Panc1 (cell line): Measurements from ENCODE around the gene STARD8. TPM values are rescaled to one million over a fixed set of nuclear protein-coding genes. Genes with fewer than 3 reads are reported as not detected.

Experiments
- ATAC-seq: fragments of 200-7000 bp; cut with Tn5 transposase; 2 replicates; pipeline ENCODE4 v1.9.1; 2020; ENCODE audit warnings: mild to moderate bottlenecking, moderate library complexity
- BruUV-seq: library from RNA; stranded (reverse); fragments of 400-500 nt; replicated peaks from 2 replicates; lab custom pipeline; 2021; lab: Mats Ljungman, UMichigan
- CTCF ChIA-PET: fragments of 300-600 bp; sonication (Branson Sonifier 250); formaldehyde crosslinking; loops from one replicate; lab custom pipeline; 2022; ENCODE audit warnings: antibody characterized with exemption; lab: Charles Lee
- POLR2A ChIA-PET: fragments of 300-600 bp; sonication (Branson Sonifier 250); formaldehyde crosslinking; loops from one replicate; lab custom pipeline; 2022; ENCODE audit warnings: antibody characterized with exemption; lab: Charles Lee
- DNase-seq: peaks from one replicate; pipeline ENCODE4 v3.0.0-alpha.2; 2010; ENCODE audit warnings: low read depth, low spot score
- H3K27ac ChIP-seq: 2 replicates; pipeline ENCODE4 v1.5.1; 2011; ENCODE audit warnings: mild to moderate bottlenecking, low read length, inconsistent platforms
- H3K27me3 ChIP-seq: fragments of 200-500 bp; sonication (Bioruptor generic); 2 replicates; pipeline ENCODE4 v1.6.0; 2014; ENCODE audit warnings: low read length, inconsistent platforms; ENCODE audit not compliant: control insufficient read depth, insufficient read depth
- H3K36me3 ChIP-seq: fragments of 200-500 bp; sonication (Bioruptor generic); 2 replicates; pipeline ENCODE4 v1.5.1; 2014; ENCODE audit warnings: inconsistent platforms, mild to moderate bottlenecking, low read length, moderate library complexity; ENCODE audit not compliant: control insufficient read depth, insufficient read depth
- H3K4me1 ChIP-seq: 2 replicates; pipeline ENCODE4 v1.5.1; 2011; ENCODE audit warnings: inconsistent platforms, mild to moderate bottlenecking, low read length, moderate library complexity; ENCODE audit not compliant: control insufficient read depth, insufficient read depth
- H3K4me3 ChIP-seq, 2 experiments: 2 replicates each; pipeline ENCODE4 v1.5.1; 2011 to 2012; ENCODE audit warnings: low read depth in 2 of 2, low read length in 2 of 2, mild to moderate bottlenecking in 2 of 2, inconsistent platforms in 1 of 2, moderate library complexity in 1 of 2
- H3K9me3 ChIP-seq: fragments of 200-500 bp; sonication (Bioruptor generic); 2 replicates; pipeline ENCODE4 v1.5.1; 2014; ENCODE audit warnings: low read depth, mild to moderate bottlenecking, inconsistent platforms, low read length, moderate library complexity; ENCODE audit not compliant: control insufficient read depth, insufficient read depth
- POLR2AphosphoS5 ChIP-seq: IDR thresholded peaks from 2 replicates; pipeline ENCODE4 v1.6.1; 2012; ENCODE audit warnings: mild to moderate bottlenecking, low read depth, low read length, moderate library complexity
- SIN3A ChIP-seq: IDR thresholded peaks from 2 replicates; pipeline ENCODE4 v1.6.1; 2012; ENCODE audit warnings: low read depth, mild to moderate bottlenecking, low read length, moderate library complexity, borderline replicate concordance; ENCODE audit not compliant: insufficient read depth
- TCF7L2 ChIP-seq: IDR thresholded peaks from 2 replicates; pipeline ENCODE4 v1.6.1; 2011; ENCODE audit warnings: mild to moderate bottlenecking, low read depth, low read length, inconsistent platforms
- in situ Hi-C: cut with HindIII; loops from 2 replicates; pipeline ENCODE4 v1.10.0; 2016; ENCODE audit warnings: low sequenced_read_pairs, low pct_unique_long_range_greater_than_20kb
- intact Hi-C: fragments of 100-400 bp; cut with micrococcal nuclease; formaldehyde crosslinking; loops from one replicate; pipeline ENCODE4 v1.10.0; 2022; ENCODE audit not compliant: unreplicated experiment
- total RNA-seq: library from RNA; stranded (reverse); gene quantifications from one replicate; pipeline ENCODE4 v1.2.1, GENCODE V29; 2021; ENCODE audit not compliant: unreplicated experiment
- TF ChIP-seq, protein P1 (sequence below), 2 experiments: IDR thresholded peaks; 2 replicates each; pipeline ENCODE4 v1.6.1; 2011 to 2012; ENCODE audit warnings: low read depth in 2 of 2, control low read depth in 1 of 2, low read length in 1 of 2, mild to moderate bottlenecking in 1 of 2, moderate library complexity in 1 of 2; ENCODE audit not compliant: insufficient read depth in 1 of 2
- TF ChIP-seq, protein P2 (sequence below): fragments of 450-650 bp; IDR thresholded peaks from 2 replicates; pipeline ENCODE4 v1.5.1; 2017; ENCODE audit warnings: mild to moderate bottlenecking

STARD8 gene
- total RNA-seq, 1 experiment from 2014 or later = 4.6 TPM

DNA sequence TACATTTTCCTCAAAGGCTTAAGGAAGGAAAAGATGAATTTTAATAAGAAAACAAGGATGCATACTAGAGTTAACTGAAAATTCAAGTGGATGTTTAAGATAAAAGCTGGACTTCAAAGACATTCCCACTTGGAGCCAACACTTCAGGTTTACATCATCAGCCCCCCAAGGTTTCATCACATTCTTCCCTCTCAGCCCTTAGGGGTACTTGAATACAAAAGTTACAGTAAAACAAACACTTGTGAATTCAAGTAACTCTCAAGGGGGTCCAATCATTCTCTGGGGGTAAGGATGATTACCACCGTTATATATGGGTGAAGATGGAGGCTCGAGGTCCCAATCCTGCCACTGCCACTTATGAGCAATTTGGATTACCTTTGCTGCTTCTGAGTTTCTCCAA, 36.1 kb downstream of the STARD8 start:
- BruUV-seq = no TSS peak
- TF ChIP-seq POLR2AphosphoS5 (no peak), SIN3A (no peak), TCF7L2 (no peak)
- TF ChIP-seq, protein P1, sequence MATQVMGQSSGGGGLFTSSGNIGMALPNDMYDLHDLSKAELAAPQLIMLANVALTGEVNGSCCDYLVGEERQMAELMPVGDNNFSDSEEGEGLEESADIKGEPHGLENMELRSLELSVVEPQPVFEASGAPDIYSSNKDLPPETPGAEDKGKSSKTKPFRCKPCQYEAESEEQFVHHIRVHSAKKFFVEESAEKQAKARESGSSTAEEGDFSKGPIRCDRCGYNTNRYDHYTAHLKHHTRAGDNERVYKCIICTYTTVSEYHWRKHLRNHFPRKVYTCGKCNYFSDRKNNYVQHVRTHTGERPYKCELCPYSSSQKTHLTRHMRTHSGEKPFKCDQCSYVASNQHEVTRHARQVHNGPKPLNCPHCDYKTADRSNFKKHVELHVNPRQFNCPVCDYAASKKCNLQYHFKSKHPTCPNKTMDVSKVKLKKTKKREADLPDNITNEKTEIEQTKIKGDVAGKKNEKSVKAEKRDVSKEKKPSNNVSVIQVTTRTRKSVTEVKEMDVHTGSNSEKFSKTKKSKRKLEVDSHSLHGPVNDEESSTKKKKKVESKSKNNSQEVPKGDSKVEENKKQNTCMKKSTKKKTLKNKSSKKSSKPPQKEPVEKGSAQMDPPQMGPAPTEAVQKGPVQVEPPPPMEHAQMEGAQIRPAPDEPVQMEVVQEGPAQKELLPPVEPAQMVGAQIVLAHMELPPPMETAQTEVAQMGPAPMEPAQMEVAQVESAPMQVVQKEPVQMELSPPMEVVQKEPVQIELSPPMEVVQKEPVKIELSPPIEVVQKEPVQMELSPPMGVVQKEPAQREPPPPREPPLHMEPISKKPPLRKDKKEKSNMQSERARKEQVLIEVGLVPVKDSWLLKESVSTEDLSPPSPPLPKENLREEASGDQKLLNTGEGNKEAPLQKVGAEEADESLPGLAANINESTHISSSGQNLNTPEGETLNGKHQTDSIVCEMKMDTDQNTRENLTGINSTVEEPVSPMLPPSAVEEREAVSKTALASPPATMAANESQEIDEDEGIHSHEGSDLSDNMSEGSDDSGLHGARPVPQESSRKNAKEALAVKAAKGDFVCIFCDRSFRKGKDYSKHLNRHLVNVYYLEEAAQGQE (IDR thresholded peaks at IDR 0.05; ENCODE audit: insufficient read depth in 1 of 2, low read depth in 2 of 2, low read length in 1 of 2) = no peak
- TF ChIP-seq, protein P2, sequence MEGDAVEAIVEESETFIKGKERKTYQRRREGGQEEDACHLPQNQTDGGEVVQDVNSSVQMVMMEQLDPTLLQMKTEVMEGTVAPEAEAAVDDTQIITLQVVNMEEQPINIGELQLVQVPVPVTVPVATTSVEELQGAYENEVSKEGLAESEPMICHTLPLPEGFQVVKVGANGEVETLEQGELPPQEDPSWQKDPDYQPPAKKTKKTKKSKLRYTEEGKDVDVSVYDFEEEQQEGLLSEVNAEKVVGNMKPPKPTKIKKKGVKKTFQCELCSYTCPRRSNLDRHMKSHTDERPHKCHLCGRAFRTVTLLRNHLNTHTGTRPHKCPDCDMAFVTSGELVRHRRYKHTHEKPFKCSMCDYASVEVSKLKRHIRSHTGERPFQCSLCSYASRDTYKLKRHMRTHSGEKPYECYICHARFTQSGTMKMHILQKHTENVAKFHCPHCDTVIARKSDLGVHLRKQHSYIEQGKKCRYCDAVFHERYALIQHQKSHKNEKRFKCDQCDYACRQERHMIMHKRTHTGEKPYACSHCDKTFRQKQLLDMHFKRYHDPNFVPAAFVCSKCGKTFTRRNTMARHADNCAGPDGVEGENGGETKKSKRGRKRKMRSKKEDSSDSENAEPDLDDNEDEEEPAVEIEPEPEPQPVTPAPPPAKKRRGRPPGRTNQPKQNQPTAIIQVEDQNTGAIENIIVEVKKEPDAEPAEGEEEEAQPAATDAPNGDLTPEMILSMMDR = no peak
- intact Hi-C loops = no loop called here
- Histone ChIP-seq H3K36me3 (no peaks in the 10 kb centered on the region), H3K4me3 (no peak overlapping the region), H3K4me1 (peaks cover 5% of the 10 kb centered on the region; the same call in 1 of the 2 replicates), H3K27me3 (no peaks in the 10 kb centered on the region), H3K27ac (no peak overlapping the region), H3K9me3 (no peaks in the 10 kb centered on the region)
- in situ Hi-C loops = no loop called here
- POLR2A ChIA-PET = interaction anchor here (0.6 kb wide), 1 partner anchor 1524 kb away, joined by 3 read pairs; no protein-coding TSS in a partner anchor
- CTCF ChIA-PET = no interaction called here
- ATAC-seq (no peak), DNase-seq (no peak)

DNA sequence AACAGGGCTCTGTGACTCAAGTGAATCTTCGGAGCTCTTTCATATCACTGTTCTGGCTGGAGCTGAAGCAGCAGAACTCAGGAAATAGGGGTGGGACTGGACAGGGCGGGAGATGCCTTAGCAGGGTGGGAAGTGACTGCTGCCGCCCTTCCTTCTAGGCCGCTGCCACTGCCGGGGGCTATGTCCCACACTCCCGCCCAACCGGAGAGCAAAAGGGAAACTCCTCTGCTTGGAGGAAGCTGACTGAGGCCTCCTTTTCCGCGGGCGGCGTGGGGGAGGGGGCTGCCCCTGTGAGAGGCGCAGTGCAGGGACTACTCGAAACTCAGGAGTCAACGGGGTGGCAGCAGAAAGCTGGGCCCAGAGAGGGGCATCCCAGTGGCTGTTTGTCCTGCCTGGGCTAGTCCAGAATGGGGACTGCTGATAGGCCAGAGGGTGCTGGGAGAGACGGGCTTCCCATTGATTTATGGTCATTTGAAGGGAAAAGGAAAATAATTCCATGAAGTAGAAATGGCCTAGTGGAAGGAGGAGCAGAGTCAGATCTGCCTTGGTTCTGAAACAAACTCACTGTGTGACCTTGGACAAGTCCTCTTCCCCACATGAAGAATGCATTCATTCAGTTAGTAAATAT, 36.9 kb downstream of the STARD8 start:
- Histone ChIP-seq H3K27ac (no peak overlapping the region), H3K36me3 (no peaks in the 10 kb centered on the region), H3K4me3 (no peak overlapping the region), H3K27me3 (no peaks in the 10 kb centered on the region), H3K4me1 (peaks cover 5% of the 10 kb centered on the region; the same call in 1 of the 2 replicates), H3K9me3 (no peaks in the 10 kb centered on the region)
- in situ Hi-C loops = no loop called here
- ATAC-seq (no peak), DNase-seq (no peak)
- ChIA-PET CTCF (no interaction called here), POLR2A (interaction anchor here (0.6 kb wide), 1 partner anchor 1523 kb away, joined by 3 read pairs; no protein-coding TSS in a partner anchor)
- intact Hi-C loops = no loop called here
- BruUV-seq = no TSS peak
- TF ChIP-seq, protein P1 (IDR thresholded peaks at IDR 0.05; ENCODE audit: insufficient read depth in 1 of 2, low read depth in 2 of 2, low read length in 1 of 2) = no peak
- no peak for TF ChIP-seq POLR2AphosphoS5
- TF ChIP-seq SIN3A = no peak
- TF ChIP-seq, protein P2 = no peak
